ENCODE results near the gene WFDC10B.

DNA sequence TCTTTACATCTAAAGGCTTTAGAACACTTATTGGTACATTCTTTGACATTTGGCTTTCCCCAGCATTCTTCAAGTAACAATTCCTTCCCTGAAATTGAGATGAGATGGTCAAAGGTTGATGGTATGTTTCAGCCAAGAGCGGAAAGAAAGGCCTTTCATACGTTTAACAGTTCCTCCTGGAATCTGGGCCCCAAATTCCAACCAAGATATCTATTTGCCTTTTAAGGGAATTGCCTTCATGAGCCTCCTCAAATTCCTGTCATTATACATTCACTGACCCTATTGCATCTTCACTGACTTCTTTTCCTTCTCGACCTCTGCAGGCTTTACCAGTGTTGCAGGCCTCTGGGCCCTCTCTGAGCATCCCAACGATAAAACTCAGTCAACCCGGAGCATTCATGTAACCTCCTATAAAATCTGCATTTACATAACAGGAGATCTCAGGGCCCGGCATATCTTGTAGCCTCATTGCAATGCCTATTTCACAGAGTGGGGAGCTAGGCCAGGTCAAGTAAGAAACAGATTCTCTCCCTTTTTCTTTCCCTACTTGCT is 55.4 kb downstream of the WFDC10B start:
- TF ChIP-seq, protein P1, sequence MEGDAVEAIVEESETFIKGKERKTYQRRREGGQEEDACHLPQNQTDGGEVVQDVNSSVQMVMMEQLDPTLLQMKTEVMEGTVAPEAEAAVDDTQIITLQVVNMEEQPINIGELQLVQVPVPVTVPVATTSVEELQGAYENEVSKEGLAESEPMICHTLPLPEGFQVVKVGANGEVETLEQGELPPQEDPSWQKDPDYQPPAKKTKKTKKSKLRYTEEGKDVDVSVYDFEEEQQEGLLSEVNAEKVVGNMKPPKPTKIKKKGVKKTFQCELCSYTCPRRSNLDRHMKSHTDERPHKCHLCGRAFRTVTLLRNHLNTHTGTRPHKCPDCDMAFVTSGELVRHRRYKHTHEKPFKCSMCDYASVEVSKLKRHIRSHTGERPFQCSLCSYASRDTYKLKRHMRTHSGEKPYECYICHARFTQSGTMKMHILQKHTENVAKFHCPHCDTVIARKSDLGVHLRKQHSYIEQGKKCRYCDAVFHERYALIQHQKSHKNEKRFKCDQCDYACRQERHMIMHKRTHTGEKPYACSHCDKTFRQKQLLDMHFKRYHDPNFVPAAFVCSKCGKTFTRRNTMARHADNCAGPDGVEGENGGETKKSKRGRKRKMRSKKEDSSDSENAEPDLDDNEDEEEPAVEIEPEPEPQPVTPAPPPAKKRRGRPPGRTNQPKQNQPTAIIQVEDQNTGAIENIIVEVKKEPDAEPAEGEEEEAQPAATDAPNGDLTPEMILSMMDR (IDR thresholded peaks at IDR 0.05; ENCODE audit: low read length): no peak
- no peak for TF ChIP-seq EZH2 (IDR thresholded peaks at IDR 0.05; ENCODE audit: borderline replicate concordance, low read length)

Data from OCI-LY1 (cell line).